Right kidney (tissue), 1 donor: ENCODE results near the gene ATF5.
"Not testable (repeated sequence)": the region's sequence is repeated elsewhere in the genome, so short reads cannot be mapped to it uniquely, and the experiment has no call there.

ENCODE experiments used
- DNase-seq: peaks from one replicate; pipeline ENCODE4 v3.0.0-alpha.2; 2016

The ATF5 gene

DNA sequence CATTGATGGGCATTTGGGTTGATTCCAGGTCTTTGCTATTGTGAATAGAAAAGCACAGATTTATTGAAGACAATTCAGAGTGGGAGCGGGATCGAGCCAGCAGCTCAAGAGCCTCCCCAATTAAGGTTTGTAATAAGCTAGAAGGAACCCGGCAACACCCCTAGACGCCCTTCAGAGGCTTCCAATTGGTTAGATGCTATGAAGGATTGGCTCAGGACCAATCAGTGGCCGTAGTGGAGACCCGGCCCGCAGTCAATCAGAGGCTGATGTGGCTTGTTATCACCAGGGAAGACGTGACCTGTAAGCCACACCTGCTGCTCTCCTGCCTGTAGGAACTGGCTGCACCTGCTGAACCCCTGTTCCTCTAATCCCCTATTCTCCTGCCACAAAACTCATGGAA lies 17.4 kb downstream of the ATF5 start:
- no peak for DNase-seq

- DNase-seq: no peak
These were observed 21.0 kb downstream of the ATF5 start for GRCh38 chr19:49949742-49950589.

GRCh38 chr19:49950590-49950948 lies 21.6 kb downstream of the ATF5 start:
- DNase-seq: no peak

DNA sequence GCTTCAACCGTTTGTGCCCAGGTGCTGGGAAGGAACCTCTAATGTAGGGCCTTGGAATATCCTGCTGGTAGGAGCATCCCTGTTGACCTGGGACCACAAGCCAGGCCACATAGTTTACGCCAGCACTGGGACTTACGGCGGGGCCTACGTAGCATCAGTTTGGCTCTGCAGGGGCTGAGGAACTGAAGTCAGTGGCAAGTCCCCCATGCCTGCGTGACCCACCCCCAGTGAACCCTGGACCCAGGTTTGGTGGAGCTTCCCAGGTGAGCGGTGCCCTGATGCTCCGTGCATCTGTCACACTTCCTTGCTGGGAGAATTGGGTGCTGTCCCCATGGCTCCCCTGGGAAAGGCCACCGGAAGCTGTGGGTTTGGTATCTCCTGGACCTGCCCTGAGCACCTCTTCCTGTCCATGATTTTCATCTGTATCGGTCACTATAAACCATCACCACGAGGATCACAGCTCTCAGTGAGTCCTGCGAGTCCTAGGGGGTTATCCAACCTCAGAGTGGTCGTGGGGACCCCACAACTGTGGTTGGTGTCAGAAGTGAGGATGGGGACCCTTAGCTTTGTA lies 22.0 kb downstream of the ATF5 start:
- no peak for DNase-seq

DNA sequence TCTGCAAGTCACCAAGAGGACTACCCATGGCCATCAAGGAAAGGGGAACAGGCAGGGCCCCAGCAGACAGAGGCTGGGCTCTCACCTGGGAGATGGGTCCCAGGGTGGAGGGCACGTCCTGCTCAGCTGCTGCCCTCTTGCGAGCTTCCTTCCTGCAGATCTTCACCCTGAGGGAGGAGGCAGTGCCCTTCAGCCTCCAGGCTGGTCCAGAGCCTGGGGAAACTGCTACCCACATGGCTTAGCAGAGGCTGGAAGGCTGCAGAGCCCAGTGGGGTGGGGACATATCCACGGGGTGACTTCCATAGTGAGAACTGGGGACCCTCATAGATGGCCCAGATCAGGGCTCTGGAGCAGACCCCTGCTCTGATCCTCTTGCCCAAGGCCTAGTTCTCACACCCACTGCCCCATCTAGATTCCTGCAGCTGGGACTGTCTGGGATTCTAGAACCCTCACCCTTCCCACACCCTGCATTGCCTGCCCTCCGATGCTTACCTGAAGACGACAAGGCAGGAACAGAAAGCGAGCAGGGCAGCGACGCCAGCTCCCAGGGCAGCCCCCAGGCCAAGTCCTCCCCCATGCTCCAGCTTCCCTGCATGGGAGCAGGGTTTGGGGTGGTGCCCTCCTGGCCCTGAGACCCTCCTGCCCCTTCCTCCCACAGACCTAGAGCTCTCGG lies 22.9 kb downstream of the ATF5 start:
- DNase-seq: no peak

DNA sequence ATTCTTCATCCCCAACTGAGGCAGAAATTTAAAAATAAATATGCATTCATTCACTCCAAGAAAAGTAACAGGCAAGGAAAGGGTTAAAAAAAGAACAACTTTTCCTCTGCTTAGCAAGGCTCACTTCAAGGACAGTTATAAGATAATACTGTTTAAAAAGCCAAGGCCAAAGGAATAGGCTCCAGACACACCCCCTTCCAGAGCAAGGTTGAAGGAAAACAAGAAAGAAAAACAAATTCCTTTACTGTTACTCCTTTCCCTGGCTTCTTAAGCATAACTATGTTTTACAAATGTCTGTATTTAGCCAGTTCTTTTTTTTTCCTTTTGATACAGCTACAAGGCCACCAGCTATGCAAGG lies 23.5 kb downstream of the ATF5 start:
- DNase-seq: no peak

GRCh38 chr19:49952906-49953305 lies 23.9 kb downstream of the ATF5 start:
- no peak for DNase-seq

- DNase-seq: no peak
These were observed 24.4 kb downstream of the ATF5 start for GRCh38 chr19:49953416-49953815.

GRCh38 chr19:49954092-49954829 lies 25.3 kb downstream of the ATF5 start:
- peak; percentile 54 for DNase-seq

DNA sequence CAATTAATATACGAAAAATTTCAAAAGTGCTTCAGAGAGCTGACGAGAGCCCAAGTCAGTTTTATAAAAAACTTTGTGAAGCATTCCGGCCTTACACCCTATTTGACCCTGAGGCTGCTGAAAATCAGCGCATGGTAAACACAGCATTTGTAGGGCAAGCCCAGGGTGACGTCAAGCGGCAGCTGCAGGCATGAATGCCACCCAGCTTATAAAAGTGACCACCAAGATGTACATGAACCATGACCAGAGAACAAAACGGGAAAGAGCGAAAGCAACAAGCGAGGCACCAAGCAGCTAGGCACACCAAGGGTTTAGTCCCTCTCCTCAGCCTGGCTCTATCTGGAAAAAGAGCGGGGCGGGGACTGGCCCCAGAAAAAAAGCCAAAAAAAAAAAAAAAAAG lies 25.9 kb downstream of the ATF5 start:
- peak; percentile 29 for DNase-seq

DNA sequence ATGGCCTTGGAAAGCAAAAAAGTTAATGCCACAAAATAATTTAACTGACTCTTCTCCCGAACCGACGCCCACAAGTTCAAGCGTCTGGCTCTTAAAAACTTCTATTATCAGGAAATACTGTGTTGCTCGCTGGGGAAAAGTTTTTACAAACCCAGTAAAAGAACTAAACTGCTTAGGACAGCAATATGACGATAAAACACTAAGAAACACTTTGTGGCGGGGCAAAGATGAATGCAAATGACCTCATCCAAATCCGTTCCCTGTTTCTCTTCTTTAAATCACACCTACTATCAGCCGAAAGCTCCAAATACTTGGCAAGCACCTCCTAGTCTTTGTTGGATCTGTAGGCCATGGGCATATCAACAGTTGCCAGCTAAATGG lies 27.1 kb downstream of the ATF5 start:
- DNase-seq: no peak

DNA sequence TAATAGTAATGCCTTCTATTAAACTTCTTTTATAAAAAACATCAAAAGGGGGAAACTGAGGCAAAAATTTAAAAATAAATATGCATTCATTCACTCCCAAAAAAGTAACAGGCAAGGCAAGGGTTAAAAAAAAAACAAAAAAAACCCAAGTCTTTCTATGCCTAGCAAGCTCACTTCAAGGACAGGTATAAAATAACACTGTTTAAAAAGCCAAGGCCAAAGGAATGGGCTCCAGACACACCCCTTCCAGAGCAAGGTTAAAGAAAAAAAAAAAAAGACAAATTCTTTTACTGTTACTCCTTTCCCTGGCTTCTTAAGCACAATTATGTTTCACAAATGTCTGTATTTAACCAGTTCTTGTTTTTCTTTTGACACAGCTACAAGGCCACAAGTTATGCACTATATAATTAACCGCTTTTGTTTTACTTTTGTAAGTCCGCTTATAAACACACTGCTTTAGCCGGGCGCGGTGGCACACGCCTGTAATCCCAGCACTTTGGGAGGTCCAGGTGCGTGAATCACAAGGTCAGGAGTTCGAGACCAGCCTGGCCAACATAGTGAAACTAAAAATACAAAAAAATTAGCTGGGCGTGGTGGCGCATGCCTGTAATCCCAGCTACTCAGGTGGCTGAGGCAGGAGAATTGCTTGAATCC lies 28.4 kb downstream of the ATF5 start:
- DNase-seq: no peak

DNA sequence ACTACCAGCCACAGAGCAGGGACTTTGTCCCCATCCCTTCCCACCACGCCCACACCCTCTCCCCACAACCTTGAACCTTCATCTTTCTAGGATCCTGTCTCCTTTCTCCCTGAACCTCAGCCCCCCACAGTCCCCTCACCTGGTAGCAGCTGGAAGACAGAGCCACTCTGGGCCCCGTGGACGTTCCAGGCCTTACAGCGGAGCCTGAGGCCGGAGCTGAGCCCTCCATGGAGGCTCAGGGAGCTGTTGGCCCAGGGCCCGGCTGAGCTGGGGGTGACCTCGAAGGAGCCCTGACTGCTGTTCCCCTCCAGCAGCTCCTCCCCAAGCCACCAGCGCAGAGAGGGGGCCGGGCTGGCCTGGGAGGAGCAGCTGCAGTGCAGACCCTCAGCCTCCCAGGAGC lies 29.1 kb downstream of the ATF5 start:
- DNase-seq: not testable (repeated sequence)

DNA sequence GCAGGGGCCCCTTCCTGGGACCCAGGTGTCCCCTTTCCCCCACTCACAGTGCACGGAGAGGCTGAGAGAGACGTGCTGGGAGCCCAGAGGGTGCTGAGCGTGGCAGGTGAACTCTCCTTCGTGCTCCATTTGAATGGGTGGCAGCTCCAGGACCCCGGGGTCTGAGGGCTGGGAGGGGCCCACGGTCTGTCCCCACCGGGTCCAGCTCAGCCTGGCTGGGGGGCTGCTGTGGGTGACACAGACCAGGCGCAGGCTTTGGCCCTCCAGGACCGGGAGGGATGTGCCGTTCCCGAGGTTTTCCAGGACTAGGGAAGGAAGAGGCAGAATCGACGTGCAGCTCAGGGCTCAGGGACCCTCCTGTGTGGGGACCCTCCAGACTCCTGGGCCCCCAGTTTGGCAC lies 29.6 kb downstream of the ATF5 start:
- not testable (repeated sequence) for DNase-seq

GRCh38 chr19:49959892-49960291 lies 30.9 kb downstream of the ATF5 start:
- not testable (repeated sequence) for DNase-seq

- DNase-seq: not testable (repeated sequence)
These were observed 32.0 kb downstream of the ATF5 start, which contains the start of gene SIGLEC11 for GRCh38 chr19:49960980-49961379. Gene SIGLEC11, minus strand, starts transcription at chr19:49961172. Its CDS starts 91 bp downstream, at chr19:49961081.

GRCh38 chr19:49968279-49968922 lies 39.4 kb downstream of the ATF5 start:
- DNase-seq: no peak

GRCh38 chr19:49969355-49969754 lies 40.4 kb downstream of the ATF5 start:
- DNase-seq: not testable (repeated sequence)

- DNase-seq: no peak
These were observed 43.0 kb downstream of the ATF5 start for GRCh38 chr19:49971991-49972411.

DNA sequence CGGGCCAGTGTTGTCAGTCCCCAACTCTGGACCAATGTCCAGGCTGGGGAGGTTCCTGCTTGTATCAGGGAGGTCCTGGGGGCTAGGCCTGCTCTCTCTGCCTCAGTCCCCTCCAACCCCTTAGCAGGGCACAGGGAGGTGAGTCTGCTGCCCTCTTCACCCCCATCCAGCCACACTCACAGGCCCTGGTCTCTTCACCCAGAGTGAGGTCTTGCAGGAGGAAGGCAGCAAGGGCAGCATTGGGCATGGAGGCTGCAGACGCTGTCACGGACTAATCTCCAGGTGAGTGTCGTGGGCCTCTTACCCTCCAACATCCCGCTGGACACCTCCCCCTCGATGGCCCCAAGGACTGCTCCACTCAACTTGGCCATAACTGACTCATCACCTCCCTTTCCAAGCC lies 43.8 kb downstream of the ATF5 start:
- no peak for DNase-seq

DNA sequence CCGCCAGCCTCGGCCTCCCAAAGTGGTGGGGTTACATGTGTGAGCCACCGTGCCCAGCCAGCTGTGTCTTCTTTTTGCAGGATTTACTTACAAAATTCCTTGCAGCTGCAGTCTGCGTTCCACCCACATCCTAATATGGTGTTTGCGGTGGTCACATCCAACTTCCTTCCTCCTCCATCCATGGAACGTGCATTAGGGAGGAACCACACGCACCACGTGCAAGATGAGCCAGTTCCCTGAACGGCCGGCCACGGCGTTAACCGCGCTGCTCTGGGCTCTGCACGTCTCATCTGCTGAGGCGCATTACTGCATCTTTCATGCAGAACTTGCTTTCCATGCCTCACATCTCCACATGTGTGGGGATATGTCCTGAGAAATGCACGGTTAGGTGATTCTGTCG lies 45.0 kb downstream of the ATF5 start:
- no peak for DNase-seq

DNA sequence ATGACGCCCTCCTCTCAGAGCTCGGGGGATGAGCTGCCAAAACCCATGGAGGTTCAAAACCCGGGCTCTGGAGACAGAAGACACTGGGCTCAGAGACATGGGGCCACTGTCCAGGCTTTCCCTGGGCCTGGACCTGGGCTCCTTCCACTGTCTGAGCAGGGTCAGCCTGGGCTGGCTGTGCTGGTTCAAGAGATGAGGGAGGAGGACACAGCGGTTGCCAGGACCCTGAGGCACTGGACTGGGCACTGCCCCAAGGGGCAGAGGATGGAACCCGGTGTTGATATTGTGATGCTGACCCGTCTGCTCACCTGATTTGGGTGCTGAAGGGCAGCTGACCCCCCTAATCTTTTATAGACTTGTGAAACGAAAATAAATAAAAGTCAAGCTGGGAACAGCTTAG lies 46.0 kb downstream of the ATF5 start:
- DNase-seq: no peak
